Measurements from ENCODE around the gene TXNDC2.

Gene TXNDC2

GRCh38 chr18:9885170-9886004 is at the start of gene TXNDC2:
TXNDC2 (plus strand) TSS chr18:9885973; CDS start chr18:9886681, 708 bp downstream.
- Histone ChIP-seq H3K4me3 (ENCODE audit: low read depth, low read length) (no peak within 1 kb of the TSS), H3K9me3 (ENCODE audit: severe bottlenecking) (no peaks in the 10 kb centered on the region), H3K27ac (no peak within 1 kb of the TSS), H3K36me3 (no peaks in the 10 kb centered on the region), H3K27me3 (ENCODE audit: insufficient read depth, low read depth, severe bottlenecking) (no peaks in the 10 kb centered on the region)
- no peak for TF ChIP-seq CTCF (IDR thresholded peaks at IDR 0.05; ENCODE audit: low read depth, low read length)
- no peak for DNase-seq

- Histone ChIP-seq H3K9me3 (ENCODE audit: severe bottlenecking) (peaks cover 2% of the 10 kb centered on the region), H3K4me3 (ENCODE audit: low read depth, low read length) (no peak overlapping the region), H3K36me3 (no peaks in the 10 kb centered on the region), H3K27me3 (ENCODE audit: insufficient read depth, low read depth, severe bottlenecking) (no peaks in the 10 kb centered on the region), H3K27ac (no peak overlapping the region)
- no peak for TF ChIP-seq CTCF (IDR thresholded peaks at IDR 0.05; ENCODE audit: low read depth, low read length)
- DNase-seq: no peak
Observed at GRCh38 chr18:9838144-9838877, 47.5 kb upstream of the TXNDC2 start.

- TF ChIP-seq CTCF (IDR thresholded peaks at IDR 0.05; ENCODE audit: low read depth, low read length): no peak
- no peak overlapping the region for H3K27ac ChIP-seq
- H3K9me3 ChIP-seq (ENCODE audit: severe bottlenecking): peaks cover 2% of the 10 kb centered on the region
- no peaks in the 10 kb centered on the region for H3K36me3 ChIP-seq
- H3K4me3 ChIP-seq (ENCODE audit: low read depth, low read length): no peak overlapping the region
- no peaks in the 10 kb centered on the region for H3K27me3 ChIP-seq (ENCODE audit: insufficient read depth, low read depth, severe bottlenecking)
- no peak for DNase-seq
Observed at GRCh38 chr18:9839211-9839610, 46.6 kb upstream of the TXNDC2 start.

- Histone ChIP-seq H3K9me3 (ENCODE audit: severe bottlenecking) (peaks cover 2% of the 10 kb centered on the region), H3K27me3 (ENCODE audit: insufficient read depth, low read depth, severe bottlenecking) (no peaks in the 10 kb centered on the region), H3K4me3 (ENCODE audit: low read depth, low read length) (no peak overlapping the region), H3K36me3 (no peaks in the 10 kb centered on the region), H3K27ac (no peak overlapping the region)
- DNase-seq: no peak
- TF ChIP-seq CTCF (IDR thresholded peaks at IDR 0.05; ENCODE audit: low read depth, low read length): no peak
Observed at GRCh38 chr18:9839853-9840252, 45.9 kb upstream of the TXNDC2 start.

- no peak for DNase-seq
- no peak for TF ChIP-seq CTCF (IDR thresholded peaks at IDR 0.05; ENCODE audit: low read depth, low read length)
- Histone ChIP-seq H3K4me3 (ENCODE audit: low read depth, low read length) (no peak overlapping the region), H3K27ac (no peak overlapping the region), H3K36me3 (no peaks in the 10 kb centered on the region), H3K9me3 (ENCODE audit: severe bottlenecking) (peaks cover 2% of the 10 kb centered on the region), H3K27me3 (ENCODE audit: insufficient read depth, low read depth, severe bottlenecking) (no peaks in the 10 kb centered on the region)
Observed at GRCh38 chr18:9841752-9842151, 44.0 kb upstream of the TXNDC2 start.
